ENCODE measurements around the gene TMEM138.

GRCh38 chr11:61384271-61385242 lies 22.4 kb downstream of the TMEM138 start:
- TF ChIP-seq CTCF (IDR thresholded peaks at IDR 0.05; ENCODE audit: low read depth, low read length, poor library complexity, severe bottlenecking) (no peak), EZH2phosphoT487 (IDR thresholded peaks at IDR 0.05; ENCODE audit: borderline replicate concordance, low read length) (no peak)
